MM.1S (cell line): ENCODE measurements around the gene RPL38.

ENCODE experiments used
- DNase-seq: peaks from one replicate; pipeline ENCODE4 v3.0.0-alpha.2; 2015
- H2AFZ ChIP-seq: fragments of 300-600 bp; sonication (generic); 2 replicates; pipeline ENCODE4 v1.6.0; 2016; ENCODE audit warnings: antibody characterized with exemption, low read length
- H3F3A ChIP-seq: fragments of 300-600 bp; sonication (generic); 2 replicates; pipeline ENCODE4 v1.6.1; 2016; ENCODE audit warnings: mild to moderate bottlenecking, antibody characterized with exemption, low read length, moderate library complexity, mixed read lengths; ENCODE audit not compliant: insufficient read depth
- H3K27ac ChIP-seq: fragments of 300-600 bp; sonication (generic); 2 replicates; pipeline ENCODE4 v1.5.1; 2016; ENCODE audit warnings: mild to moderate bottlenecking, low read length
- H3K27me3 ChIP-seq: fragments of 300-600 bp; sonication (generic); replicated peaks from 2 replicates; pipeline ENCODE4 v1.6.0; 2016; ENCODE audit warnings: low read length; ENCODE audit not compliant: insufficient read depth
- H3K36me3 ChIP-seq: fragments of 300-600 bp; sonication (generic); replicated peaks from 2 replicates; pipeline ENCODE4 v1.6.1; 2016; ENCODE audit warnings: mild to moderate bottlenecking, low read length, mixed read lengths; ENCODE audit not compliant: insufficient read depth
- H3K4me1 ChIP-seq: fragments of 300-600 bp; sonication (generic); 2 replicates; pipeline ENCODE4 v1.6.1; 2016; ENCODE audit warnings: low read length, mixed read lengths
- H3K4me2 ChIP-seq: fragments of 300-600 bp; sonication (generic); 2 replicates; pipeline ENCODE4 v1.6.0; 2016; ENCODE audit warnings: low read depth, low read length
- H3K4me3 ChIP-seq: fragments of 300-600 bp; sonication (generic); 2 replicates; pipeline ENCODE4 v1.5.1; 2016; ENCODE audit warnings: low read length, mixed read lengths
- H3K79me2 ChIP-seq: fragments of 300-600 bp; sonication (generic); 2 replicates; pipeline ENCODE4 v1.6.1; 2016; ENCODE audit warnings: mixed run types, low read length, mixed read lengths
- H3K9ac ChIP-seq: fragments of 300-600 bp; sonication (generic); 2 replicates; pipeline ENCODE4 v1.6.1; 2016; ENCODE audit warnings: low read length, mixed read lengths
- H3K9me2 ChIP-seq: fragments of 300-600 bp; sonication (generic); replicated peaks from 2 replicates; pipeline ENCODE4 v1.6.1; 2016; ENCODE audit warnings: mild to moderate bottlenecking, low read length, mixed read lengths; ENCODE audit not compliant: insufficient read depth
- H3K9me3 ChIP-seq: fragments of 300-600 bp; sonication (generic); replicated peaks from 2 replicates; pipeline ENCODE4 v1.6.1; 2016; ENCODE audit warnings: mild to moderate bottlenecking, low read length, mixed read lengths; ENCODE audit not compliant: insufficient read depth
- H4K20me1 ChIP-seq: fragments of 300-600 bp; sonication (generic); 2 replicates; pipeline ENCODE4 v1.6.1; 2016; ENCODE audit warnings: mild to moderate bottlenecking, low read length, moderate library complexity, mixed read lengths; ENCODE audit not compliant: insufficient read depth
- CTCF ChIP-seq: fragments of 300-600 bp; sonication (generic); IDR thresholded peaks from 2 replicates; pipeline ENCODE4 v1.5.1; 2016; ENCODE audit warnings: antibody characterized with exemption, low read length, mixed read lengths
- EZH2 ChIP-seq: fragments of 300-600 bp; sonication (generic); optimal IDR thresholded peaks from 2 replicates; pipeline ENCODE3; 2017; ENCODE audit warnings: low read depth, mild to moderate bottlenecking, antibody characterized with exemption, low read length, mixed read lengths
- EZH2phosphoT487 ChIP-seq: fragments of 300-600 bp; sonication (generic); IDR thresholded peaks from 2 replicates; pipeline ENCODE4 v1.6.1; 2018; ENCODE audit warnings: antibody characterized with exemption, low read length

RPL38 gene

GRCh38 chr17:74219576-74220133 lies 16.2 kb downstream of the RPL38 start:
- Histone ChIP-seq H3K79me2 (no peaks in the 10 kb centered on the region), H3K4me3 (no peak overlapping the region), H3K9me3 (no peaks in the 10 kb centered on the region), H4K20me1 (no peaks in the 10 kb centered on the region), H3K4me2 (no peak overlapping the region), H3K27me3 (peaks cover 12% of the 10 kb centered on the region; the same call in 1 of the 2 replicates), H3K36me3 (no peaks in the 10 kb centered on the region), H3K4me1 (no peaks in the 10 kb centered on the region), H3K9ac (no peak overlapping the region), H2AFZ (no peak overlapping the region), H3F3A (no peaks in the 10 kb centered on the region), H3K27ac (no peak overlapping the region), H3K9me2 (no peaks in the 10 kb centered on the region)
- DNase-seq = no peak
- TF ChIP-seq EZH2phosphoT487 (no peak), CTCF (no peak), EZH2 (no peak)

GRCh38 chr17:74220219-74220618 lies 16.7 kb downstream of the RPL38 start:
- Histone ChIP-seq H2AFZ (no peak overlapping the region), H3K9ac (no peak overlapping the region), H3K9me2 (no peaks in the 10 kb centered on the region), H3F3A (no peaks in the 10 kb centered on the region), H3K4me2 (no peak overlapping the region), H3K79me2 (no peaks in the 10 kb centered on the region), H3K36me3 (no peaks in the 10 kb centered on the region), H3K27me3 (peaks cover 15% of the 10 kb centered on the region; the same call in 1 of the 2 replicates), H4K20me1 (no peaks in the 10 kb centered on the region), H3K4me1 (no peaks in the 10 kb centered on the region), H3K4me3 (no peak overlapping the region), H3K9me3 (no peaks in the 10 kb centered on the region), H3K27ac (no peak overlapping the region)
- no peak for DNase-seq
- TF ChIP-seq CTCF (no peak), EZH2phosphoT487 (no peak), EZH2 (no peak)

GRCh38 chr17:74220946-74221818 lies 17.7 kb downstream of the RPL38 start:
- no peaks in the 10 kb centered on the region for H3K36me3 ChIP-seq
- no peak overlapping the region for H3K27ac ChIP-seq
- no peaks in the 10 kb centered on the region for H3K9me2 ChIP-seq
- H4K20me1 ChIP-seq = no peaks in the 10 kb centered on the region
- H2AFZ ChIP-seq = no peak overlapping the region
- H3F3A ChIP-seq = no peaks in the 10 kb centered on the region
- H3K9me3 ChIP-seq = no peaks in the 10 kb centered on the region
- TF ChIP-seq CTCF (no peak), EZH2 (no peak), EZH2phosphoT487 (no peak)
- H3K9ac ChIP-seq = no peak overlapping the region
- no peak overlapping the region for H3K4me3 ChIP-seq
- peaks cover 25% of the 10 kb centered on the region; the same call in 1 of the 2 replicates for H3K27me3 ChIP-seq
- no peaks in the 10 kb centered on the region for H3K4me1 ChIP-seq
- no peak for DNase-seq
- no peaks in the 10 kb centered on the region for H3K79me2 ChIP-seq
- H3K4me2 ChIP-seq = no peak overlapping the region
